Memory B cell (primary cell): ENCODE results near the gene SUGCT.

Source experiments
- ATAC-seq: fragments of 150-1000 bp; cut with Tn5 transposase; 2 replicates; pipeline ENCODE4 v1.10.0; 2021; ENCODE audit warnings: low read depth, mild to moderate bottlenecking, moderate library complexity
- DNase-seq, 2 donors: peaks; one replicate each; pipeline ENCODE4 v3.0.0; 2022; ENCODE audit warnings: low spot score in 2 of 2
- H3K27ac Mint-ChIP-seq: one replicate; pipeline ENCODE4 v1.8.0; 2022; ENCODE audit warnings: mild to moderate bottlenecking, moderate library complexity, mixed read lengths
- H3K27me3 Mint-ChIP-seq: one replicate; pipeline ENCODE4 v1.8.0; 2022; ENCODE audit warnings: mixed read lengths
- H3K36me3 Mint-ChIP-seq: one replicate; pipeline ENCODE4 v1.8.0; 2022; ENCODE audit warnings: mild to moderate bottlenecking, mixed read lengths
- H3K4me1 Mint-ChIP-seq: one replicate; pipeline ENCODE4 v1.8.0; 2022; ENCODE audit warnings: mixed read lengths
- H3K4me3 Mint-ChIP-seq: one replicate; pipeline ENCODE4 v1.8.0; 2022; ENCODE audit warnings: mild to moderate bottlenecking, moderate library complexity, mixed read lengths
- H3K9me3 Mint-ChIP-seq: one replicate; pipeline ENCODE4 v1.8.0; 2022; ENCODE audit warnings: mixed read lengths

The SUGCT gene

GRCh38 chr7:40658729-40659128 is 523.9 kb downstream of the SUGCT start:
- no peak for DNase-seq
- Mint-ChIP-seq H3K27me3 (no peaks in the 10 kb centered on the region), H3K9me3 (no peaks in the 10 kb centered on the region), H3K27ac (no peak overlapping the region), H3K4me1 (no peaks in the 10 kb centered on the region), H3K36me3 (no peaks in the 10 kb centered on the region), H3K4me3 (no peak overlapping the region)
- ATAC-seq, result no peak

DNA sequence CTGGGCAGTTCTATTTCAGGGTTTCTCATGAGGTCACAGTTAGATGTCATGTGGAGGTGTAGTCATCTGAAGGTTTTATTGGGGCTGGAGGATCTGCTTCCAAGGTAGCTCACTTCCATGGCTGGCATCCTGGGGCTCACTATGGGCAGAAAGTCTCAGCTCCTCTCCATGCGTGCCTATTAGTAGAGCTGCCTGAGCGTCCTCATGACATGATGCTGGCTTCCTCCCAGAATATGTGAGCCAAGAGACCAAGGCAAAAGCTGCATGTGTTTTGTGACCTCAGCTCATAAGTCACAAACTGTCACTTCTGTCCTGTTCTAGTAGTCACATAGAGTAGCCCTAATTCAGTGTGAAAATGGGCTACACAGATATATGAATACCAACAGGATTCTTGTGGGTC is 524.4 kb downstream of the SUGCT start:
- H3K36me3 Mint-ChIP-seq, result no peaks in the 10 kb centered on the region
- no peaks in the 10 kb centered on the region for H3K4me1 Mint-ChIP-seq
- no peaks in the 10 kb centered on the region for H3K9me3 Mint-ChIP-seq
- H3K4me3 Mint-ChIP-seq, result no peak overlapping the region
- ATAC-seq (no peak), DNase-seq (no peak)
- no peak overlapping the region for H3K27ac Mint-ChIP-seq
- H3K27me3 Mint-ChIP-seq, result no peaks in the 10 kb centered on the region

DNA sequence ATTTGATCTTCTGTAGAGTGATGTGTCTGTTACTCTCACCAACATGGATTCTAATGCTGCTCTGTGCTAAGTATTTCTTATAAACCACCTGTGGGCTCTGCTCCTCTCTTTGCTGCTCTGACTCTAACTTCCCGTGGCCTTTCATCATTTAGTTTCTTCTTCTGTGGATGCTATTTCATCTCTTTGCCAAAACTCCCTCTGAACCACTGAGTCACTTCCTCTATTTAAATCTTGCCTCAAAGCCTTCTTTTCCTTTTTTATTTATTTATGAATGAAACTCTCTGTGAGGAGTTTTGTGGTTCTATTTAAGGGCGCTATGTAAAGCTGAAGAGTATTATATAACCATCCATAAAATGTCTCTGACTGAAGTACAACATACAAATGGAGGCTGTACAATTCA is 538.5 kb downstream of the SUGCT start:
- ATAC-seq (no peak), DNase-seq (no peak)
- H3K27me3 Mint-ChIP-seq, result no peaks in the 10 kb centered on the region
- peaks cover 3% of the 10 kb centered on the region for H3K9me3 Mint-ChIP-seq
- no peaks in the 10 kb centered on the region for H3K4me1 Mint-ChIP-seq
- H3K27ac Mint-ChIP-seq, result no peak overlapping the region
- H3K4me3 Mint-ChIP-seq, result no peak overlapping the region
- no peaks in the 10 kb centered on the region for H3K36me3 Mint-ChIP-seq

GRCh38 chr7:40674316-40674715 is 539.5 kb downstream of the SUGCT start:
- peaks cover 3% of the 10 kb centered on the region for H3K9me3 Mint-ChIP-seq
- no peaks in the 10 kb centered on the region for H3K36me3 Mint-ChIP-seq
- ATAC-seq (no peak), DNase-seq (no peak)
- no peaks in the 10 kb centered on the region for H3K4me1 Mint-ChIP-seq
- no peaks in the 10 kb centered on the region for H3K27me3 Mint-ChIP-seq
- no peak overlapping the region for H3K4me3 Mint-ChIP-seq
- H3K27ac Mint-ChIP-seq, result no peak overlapping the region

GRCh38 chr7:40675741-40676140 is 540.9 kb downstream of the SUGCT start:
- Mint-ChIP-seq H3K27ac (no peak overlapping the region), H3K36me3 (no peaks in the 10 kb centered on the region), H3K4me3 (no peak overlapping the region), H3K27me3 (no peaks in the 10 kb centered on the region), H3K9me3 (peaks cover 3% of the 10 kb centered on the region), H3K4me1 (no peaks in the 10 kb centered on the region)
- no peak for DNase-seq
- no peak for ATAC-seq

DNA sequence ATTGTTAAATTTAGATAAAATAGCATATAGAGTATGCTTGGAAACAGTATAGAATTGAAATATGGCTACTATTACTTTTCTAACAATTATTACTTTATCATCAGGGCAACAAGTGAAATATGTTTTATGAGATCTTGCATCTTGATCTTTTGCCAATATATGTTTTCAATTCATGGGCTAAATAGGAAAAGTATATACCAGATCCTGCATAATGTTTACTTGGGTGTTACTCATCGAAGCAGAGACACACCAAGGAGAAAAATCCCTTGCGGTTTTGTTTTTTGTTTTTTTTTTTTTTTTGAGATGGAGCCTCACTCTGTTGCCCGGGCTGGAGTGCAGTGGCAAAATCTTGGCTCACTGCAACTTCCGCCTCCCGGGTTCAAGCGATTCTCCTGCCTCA is 541.4 kb downstream of the SUGCT start:
- DNase-seq, result no peak
- Mint-ChIP-seq H3K27me3 (no peaks in the 10 kb centered on the region), H3K4me1 (no peaks in the 10 kb centered on the region), H3K27ac (no peak overlapping the region), H3K4me3 (no peak overlapping the region), H3K36me3 (no peaks in the 10 kb centered on the region), H3K9me3 (peaks cover 3% of the 10 kb centered on the region)
- no peak for ATAC-seq

- H3K9me3 Mint-ChIP-seq, result no peaks in the 10 kb centered on the region
- no peaks in the 10 kb centered on the region for H3K4me1 Mint-ChIP-seq
- no peak overlapping the region for H3K4me3 Mint-ChIP-seq
- no peaks in the 10 kb centered on the region for H3K36me3 Mint-ChIP-seq
- H3K27ac Mint-ChIP-seq, result no peak overlapping the region
- no peaks in the 10 kb centered on the region for H3K27me3 Mint-ChIP-seq
- ATAC-seq (no peak), DNase-seq (no peak)
Observed at GRCh38 chr7:40680657-40681056, 545.9 kb downstream of the SUGCT start.

DNA sequence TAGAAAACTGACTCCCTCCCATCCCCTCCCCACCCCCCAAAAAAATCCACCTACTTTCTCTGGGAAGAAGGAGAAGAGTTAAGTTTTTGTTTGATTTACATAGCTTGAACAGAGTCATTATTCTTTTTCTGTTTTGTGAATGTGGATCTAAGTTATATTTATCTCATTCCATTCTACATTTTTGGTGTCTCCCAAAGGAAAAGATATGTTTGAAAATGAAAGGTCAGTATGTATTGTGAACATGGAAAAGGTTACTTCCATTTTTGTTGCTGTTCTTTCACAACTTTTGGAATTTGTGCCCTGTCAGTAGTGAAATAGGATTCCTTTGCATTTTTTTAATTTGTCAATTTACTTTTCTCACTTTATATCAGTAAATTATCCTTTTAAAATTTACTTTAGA is 547.9 kb downstream of the SUGCT start:
- Mint-ChIP-seq H3K27ac (no peak overlapping the region), H3K9me3 (no peaks in the 10 kb centered on the region), H3K4me1 (no peaks in the 10 kb centered on the region), H3K4me3 (no peak overlapping the region), H3K36me3 (no peaks in the 10 kb centered on the region), H3K27me3 (no peaks in the 10 kb centered on the region)
- no peak for ATAC-seq
- DNase-seq, result no peak

DNA sequence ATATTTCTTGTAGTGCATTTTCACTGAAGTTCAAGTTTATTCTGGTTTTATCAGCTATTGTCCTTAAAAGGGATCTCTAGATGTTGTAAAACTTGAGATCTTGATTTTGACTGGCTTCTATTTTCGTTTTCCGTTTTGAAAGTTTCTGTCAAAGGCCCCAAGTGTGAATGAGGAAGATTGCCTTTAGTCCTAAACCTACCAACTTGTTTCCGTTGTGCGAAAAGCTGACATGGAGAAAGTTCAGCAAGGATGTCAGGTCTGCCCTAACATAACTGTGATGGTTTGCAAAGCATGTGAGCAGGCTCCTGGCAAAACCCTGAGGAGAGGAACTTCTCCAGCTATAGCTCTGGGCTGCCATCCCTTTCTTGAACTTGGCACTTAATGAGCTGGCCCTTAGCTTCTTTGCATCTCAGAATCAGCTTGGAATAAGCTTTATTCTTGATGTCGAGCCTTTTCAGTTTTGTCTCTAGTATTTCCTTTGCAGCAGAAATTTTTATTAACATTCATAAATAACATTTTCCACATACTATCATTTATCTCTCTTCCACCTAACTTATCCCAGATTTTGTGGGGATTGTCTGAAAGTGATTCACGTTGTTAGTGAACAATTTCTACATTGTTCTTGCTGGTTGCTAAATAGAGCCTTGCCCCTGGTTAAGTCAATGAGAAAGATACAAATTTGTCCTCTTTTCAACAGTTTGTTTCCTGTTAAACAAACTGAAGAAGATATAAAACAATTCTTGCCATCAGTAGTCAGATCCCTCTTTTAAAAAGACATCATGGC is 559.4 kb downstream of the SUGCT start:
- H3K4me3 Mint-ChIP-seq, result no peak overlapping the region
- DNase-seq (no peak), ATAC-seq (no peak)
- no peaks in the 10 kb centered on the region for H3K4me1 Mint-ChIP-seq
- H3K27me3 Mint-ChIP-seq, result no peaks in the 10 kb centered on the region
- H3K9me3 Mint-ChIP-seq, result no peaks in the 10 kb centered on the region
- no peak overlapping the region for H3K27ac Mint-ChIP-seq
- no peaks in the 10 kb centered on the region for H3K36me3 Mint-ChIP-seq

DNA sequence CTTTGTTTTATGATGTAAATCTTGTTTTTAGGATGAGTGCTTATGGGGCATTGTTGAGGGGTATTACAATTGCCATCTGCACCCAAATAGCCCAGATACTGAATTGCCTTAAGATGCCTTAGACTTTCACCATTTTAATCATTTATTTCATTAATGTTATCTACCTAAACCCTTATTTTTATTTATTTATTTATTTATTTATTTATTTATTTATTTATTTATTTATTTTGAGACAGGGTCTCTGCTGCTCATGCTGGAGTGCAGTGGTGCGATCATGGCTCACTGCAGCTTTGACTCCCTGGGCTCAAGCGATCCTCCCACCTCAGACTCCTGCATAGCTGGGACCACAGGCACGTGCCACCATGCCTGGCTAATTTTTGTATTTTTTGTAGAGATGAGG is 560.2 kb downstream of the SUGCT start:
- no peak overlapping the region for H3K4me3 Mint-ChIP-seq
- ATAC-seq (no peak), DNase-seq (no peak)
- H3K9me3 Mint-ChIP-seq, result no peaks in the 10 kb centered on the region
- no peaks in the 10 kb centered on the region for H3K4me1 Mint-ChIP-seq
- no peaks in the 10 kb centered on the region for H3K36me3 Mint-ChIP-seq
- no peak overlapping the region for H3K27ac Mint-ChIP-seq
- no peaks in the 10 kb centered on the region for H3K27me3 Mint-ChIP-seq

DNA sequence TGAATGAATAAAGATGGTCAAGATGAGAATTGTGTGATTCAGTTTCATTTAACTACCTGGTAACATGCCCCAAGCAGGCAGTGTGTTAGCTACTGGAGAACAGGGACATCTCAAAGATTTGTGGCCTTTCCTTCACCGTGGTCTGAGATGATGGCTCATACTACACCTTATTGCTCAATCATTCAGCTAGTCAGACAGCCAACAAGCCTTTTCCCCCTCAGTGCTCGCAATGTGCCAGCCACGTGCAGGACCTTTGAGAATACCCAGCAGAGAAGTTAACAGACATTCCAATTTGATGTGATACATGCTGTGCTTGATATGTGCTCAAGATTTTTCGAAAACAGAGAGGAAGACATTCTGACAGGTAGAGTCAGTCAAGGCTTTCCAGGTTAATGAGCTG is 562.8 kb downstream of the SUGCT start:
- no peak for DNase-seq
- no peak overlapping the region for H3K27ac Mint-ChIP-seq
- no peaks in the 10 kb centered on the region for H3K9me3 Mint-ChIP-seq
- no peaks in the 10 kb centered on the region for H3K4me1 Mint-ChIP-seq
- no peaks in the 10 kb centered on the region for H3K36me3 Mint-ChIP-seq
- H3K27me3 Mint-ChIP-seq, result no peaks in the 10 kb centered on the region
- no peak overlapping the region for H3K4me3 Mint-ChIP-seq
- ATAC-seq, result no peak

DNA sequence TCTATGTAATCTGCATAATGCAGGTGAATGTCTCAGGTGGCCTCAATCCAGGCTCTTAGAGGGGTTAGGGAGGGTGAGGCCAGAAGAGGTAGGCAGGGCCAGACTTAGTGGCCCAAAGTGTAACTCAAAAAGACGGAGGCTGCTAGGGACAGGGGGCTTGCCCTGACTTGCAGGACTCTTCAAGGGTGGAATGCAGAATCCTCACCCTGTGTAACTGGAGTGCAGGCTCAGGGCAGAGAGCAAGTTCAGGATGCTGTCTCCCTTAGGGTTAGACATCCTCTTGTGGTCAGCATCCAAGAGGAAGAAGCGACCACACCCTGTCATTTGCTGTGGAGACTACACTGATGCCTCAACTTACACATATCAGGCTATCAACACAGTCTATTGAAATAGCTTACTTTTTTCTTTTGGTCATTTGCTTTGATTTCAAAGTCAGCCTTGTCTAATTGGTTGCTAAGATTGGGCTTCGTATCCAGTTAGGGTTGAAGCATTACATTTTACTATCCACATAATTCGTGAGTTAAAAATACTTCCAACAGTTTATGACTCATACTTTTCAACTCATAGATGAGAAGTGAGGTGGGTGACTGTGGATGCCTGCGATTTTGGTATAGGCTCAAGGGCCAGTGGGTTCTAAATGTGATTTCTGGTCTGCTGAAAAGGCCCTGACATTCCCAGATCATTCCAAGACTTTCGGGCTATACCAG is 563.6 kb downstream of the SUGCT start:
- Mint-ChIP-seq H3K36me3 (no peaks in the 10 kb centered on the region), H3K9me3 (no peaks in the 10 kb centered on the region), H3K27ac (no peak overlapping the region), H3K4me1 (no peaks in the 10 kb centered on the region), H3K4me3 (no peak overlapping the region), H3K27me3 (no peaks in the 10 kb centered on the region)
- DNase-seq (no peak), ATAC-seq (no peak)

- Mint-ChIP-seq H3K9me3 (no peaks in the 10 kb centered on the region), H3K4me3 (no peak overlapping the region), H3K27ac (no peak overlapping the region), H3K36me3 (no peaks in the 10 kb centered on the region), H3K27me3 (no peaks in the 10 kb centered on the region), H3K4me1 (no peaks in the 10 kb centered on the region)
- DNase-seq, result no peak
- no peak for ATAC-seq
Observed at GRCh38 chr7:40698921-40699260, 564.1 kb downstream of the SUGCT start.

GRCh38 chr7:40700653-40701421 is 566.0 kb downstream of the SUGCT start:
- ATAC-seq, result no peak
- no peaks in the 10 kb centered on the region for H3K4me1 Mint-ChIP-seq
- no peak overlapping the region for H3K4me3 Mint-ChIP-seq
- H3K27me3 Mint-ChIP-seq, result no peaks in the 10 kb centered on the region
- H3K27ac Mint-ChIP-seq, result no peak overlapping the region
- DNase-seq, result no peak
- H3K36me3 Mint-ChIP-seq, result no peaks in the 10 kb centered on the region
- H3K9me3 Mint-ChIP-seq, result no peaks in the 10 kb centered on the region
